HG03469 (cell line): ENCODE results near the gene PAQR9.

ENCODE experiments used
- ATAC-seq: cut with Tn5 transposase; IDR thresholded peaks from one replicate; pipeline ENCODE4 v1.9.1; 2021; ENCODE audit warnings: mild to moderate bottlenecking, moderate library complexity, moderate number of reproducible peaks; ENCODE audit not compliant: unreplicated experiment

PAQR9 gene

GRCh38 chr3:142952272-142953193, 10.9 kb downstream of the PAQR9 start:
- ATAC-seq, result no peak

- ATAC-seq, result no peak
These were observed 11.7 kb downstream of the PAQR9 start for GRCh38 chr3:142951794-142952193.

- ATAC-seq, result no peak
These were observed 12.5 kb downstream of the PAQR9 start for GRCh38 chr3:142950972-142951371.

- ATAC-seq, result no peak
These were observed 15.5 kb downstream of the PAQR9 start for GRCh38 chr3:142947799-142948575.

GRCh38 chr3:142947352-142947751, 16.1 kb downstream of the PAQR9 start:
- ATAC-seq, result no peak

- no peak for ATAC-seq
These were observed 16.6 kb downstream of the PAQR9 start for GRCh38 chr3:142946861-142947260.

- no peak for ATAC-seq
These were observed 18.5 kb downstream of the PAQR9 start for GRCh38 chr3:142945023-142945422.

- ATAC-seq, result no peak
These were observed 19.1 kb downstream of the PAQR9 start for GRCh38 chr3:142944342-142944741.

- no peak for ATAC-seq
These were observed 19.6 kb downstream of the PAQR9 start for GRCh38 chr3:142943870-142944269.

GRCh38 chr3:142943349-142943748, 20.1 kb downstream of the PAQR9 start:
- no peak for ATAC-seq

GRCh38 chr3:142941373-142942123, 21.9 kb downstream of the PAQR9 start:
- ATAC-seq, result no peak

GRCh38 chr3:142940472-142940871, 23.0 kb downstream of the PAQR9 start:
- no peak for ATAC-seq

- ATAC-seq, result no peak
These were observed 23.5 kb downstream of the PAQR9 start for GRCh38 chr3:142940000-142940399.

GRCh38 chr3:142935963-142936362, 27.5 kb downstream of the PAQR9 start:
- no peak for ATAC-seq

GRCh38 chr3:142934887-142935269, 28.6 kb downstream of the PAQR9 start:
- ATAC-seq, result no peak

GRCh38 chr3:142934128-142934886, 29.2 kb downstream of the PAQR9 start:
- no peak for ATAC-seq

- peak; percentile 89 for ATAC-seq
These were observed 32.3 kb downstream of the PAQR9 start for GRCh38 chr3:142931222-142931621.

- ATAC-seq, result no peak
These were observed 33.0 kb downstream of the PAQR9 start for GRCh38 chr3:142930463-142930862.

- ATAC-seq, result no peak
These were observed 33.6 kb downstream of the PAQR9 start for GRCh38 chr3:142929890-142930289.

GRCh38 chr3:142929109-142929508, 34.4 kb downstream of the PAQR9 start:
- no peak for ATAC-seq
